Upper lobe of right lung (tissue), 1 donor: ENCODE results near the gene PCGF2. TPM values are rescaled to one million over a fixed set of nuclear protein-coding genes. Genes with fewer than 3 reads are reported as not detected.

Source experiments
- ATAC-seq: fragments of 200-7000 bp; cut with Tn5 transposase; one replicate; pipeline ENCODE4 v1.9.1; 2020; ENCODE audit warnings: mild to moderate bottlenecking, moderate library complexity
- DNase-seq: peaks from one replicate; pipeline ENCODE4 v3.0.0-alpha.2; 2020
- H3K27ac ChIP-seq: fragments of 200-600 bp; one replicate; pipeline ENCODE4 v1.8.0; 2022
- H3K27me3 ChIP-seq: fragments of 200-600 bp; one replicate; pipeline ENCODE4 v1.8.0; 2022; ENCODE audit warnings: mild to moderate bottlenecking
- H3K36me3 ChIP-seq: fragments of 200-600 bp; one replicate; pipeline ENCODE4 v1.8.0; 2022
- H3K4me1 ChIP-seq: fragments of 200-600 bp; one replicate; pipeline ENCODE4 v1.8.0; 2022
- H3K4me3 ChIP-seq: fragments of 200-600 bp; one replicate; pipeline ENCODE4 v1.8.0; 2022; ENCODE audit warnings: mild to moderate bottlenecking
- H3K9me3 ChIP-seq: fragments of 200-600 bp; one replicate; pipeline ENCODE4 v1.8.0; 2022
- intact Hi-C: fragments of 100-400 bp; cut with DNase I; formaldehyde crosslinking; loops from one replicate; pipeline ENCODE4 v1.11.0; 2022
- total RNA-seq: library from RNA; stranded (reverse); fragmentation: NEBNext Ultra II Directional; extraction: Animal tissue kit (Norgen Biotek cat#: 25700); gene quantifications from one replicate; pipeline ENCODE4 v1.2.1, GENCODE V29; 2021
- TF ChIP-seq, protein P1 (sequence below): fragments of 200-600 bp; IDR thresholded peaks from one replicate; pipeline ENCODE4 v1.8.0; 2022; ENCODE audit warnings: antibody characterized with exemption
- donor health status: DM: no; HTN: yes; CAD: no; lungs with severe emphysema.

PCGF2 gene
- total RNA-seq, 1 donor from 2014 or later = 59.1 TPM

DNA sequence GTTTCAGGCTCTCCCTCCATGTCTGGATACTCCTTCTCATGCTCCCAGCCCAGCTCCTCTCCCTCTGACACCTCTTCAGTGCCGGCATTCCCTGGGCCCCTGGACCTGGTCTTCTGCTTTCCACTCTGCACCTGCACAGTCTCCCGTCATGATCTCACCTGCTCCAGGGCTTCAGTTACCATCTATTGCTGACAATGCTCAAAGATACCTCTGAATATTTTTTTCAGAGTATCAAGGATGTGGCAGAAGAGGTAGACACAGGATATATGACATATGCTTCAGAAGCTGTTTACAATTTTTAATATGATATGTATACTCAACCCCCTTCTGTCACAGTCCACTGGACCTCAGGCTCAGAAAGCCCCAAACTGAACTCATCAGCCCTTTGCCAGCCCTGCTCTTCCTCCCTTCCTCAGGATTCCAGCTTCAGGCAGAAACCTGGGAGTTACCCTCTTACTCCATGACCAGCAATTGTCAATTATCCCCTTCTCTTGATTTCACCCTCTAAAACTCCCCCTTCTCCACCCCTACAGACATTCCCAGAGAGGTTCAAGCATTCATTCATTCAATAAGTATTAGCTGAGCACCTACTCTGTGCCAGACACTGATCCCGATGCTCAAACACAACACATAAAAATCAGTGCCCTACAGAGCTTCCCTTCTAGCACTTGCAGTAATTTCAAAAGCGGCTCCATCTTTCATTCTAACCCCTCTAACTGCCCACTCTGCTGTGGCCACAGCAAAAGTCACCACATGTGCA, 50.9 kb downstream of the PCGF2 start:
- no peaks in the 10 kb centered on the region for H3K9me3 ChIP-seq
- H3K27me3 ChIP-seq = no peaks in the 10 kb centered on the region
- no peak for DNase-seq
- no peaks in the 10 kb centered on the region for H3K36me3 ChIP-seq
- intact Hi-C loops = no loop called here
- peaks cover 32% of the 10 kb centered on the region for H3K4me1 ChIP-seq
- ATAC-seq = no peak
- TF ChIP-seq, protein P1, sequence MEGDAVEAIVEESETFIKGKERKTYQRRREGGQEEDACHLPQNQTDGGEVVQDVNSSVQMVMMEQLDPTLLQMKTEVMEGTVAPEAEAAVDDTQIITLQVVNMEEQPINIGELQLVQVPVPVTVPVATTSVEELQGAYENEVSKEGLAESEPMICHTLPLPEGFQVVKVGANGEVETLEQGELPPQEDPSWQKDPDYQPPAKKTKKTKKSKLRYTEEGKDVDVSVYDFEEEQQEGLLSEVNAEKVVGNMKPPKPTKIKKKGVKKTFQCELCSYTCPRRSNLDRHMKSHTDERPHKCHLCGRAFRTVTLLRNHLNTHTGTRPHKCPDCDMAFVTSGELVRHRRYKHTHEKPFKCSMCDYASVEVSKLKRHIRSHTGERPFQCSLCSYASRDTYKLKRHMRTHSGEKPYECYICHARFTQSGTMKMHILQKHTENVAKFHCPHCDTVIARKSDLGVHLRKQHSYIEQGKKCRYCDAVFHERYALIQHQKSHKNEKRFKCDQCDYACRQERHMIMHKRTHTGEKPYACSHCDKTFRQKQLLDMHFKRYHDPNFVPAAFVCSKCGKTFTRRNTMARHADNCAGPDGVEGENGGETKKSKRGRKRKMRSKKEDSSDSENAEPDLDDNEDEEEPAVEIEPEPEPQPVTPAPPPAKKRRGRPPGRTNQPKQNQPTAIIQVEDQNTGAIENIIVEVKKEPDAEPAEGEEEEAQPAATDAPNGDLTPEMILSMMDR = no peak
- no peak overlapping the region for H3K4me3 ChIP-seq
- H3K27ac ChIP-seq = no peak overlapping the region

DNA sequence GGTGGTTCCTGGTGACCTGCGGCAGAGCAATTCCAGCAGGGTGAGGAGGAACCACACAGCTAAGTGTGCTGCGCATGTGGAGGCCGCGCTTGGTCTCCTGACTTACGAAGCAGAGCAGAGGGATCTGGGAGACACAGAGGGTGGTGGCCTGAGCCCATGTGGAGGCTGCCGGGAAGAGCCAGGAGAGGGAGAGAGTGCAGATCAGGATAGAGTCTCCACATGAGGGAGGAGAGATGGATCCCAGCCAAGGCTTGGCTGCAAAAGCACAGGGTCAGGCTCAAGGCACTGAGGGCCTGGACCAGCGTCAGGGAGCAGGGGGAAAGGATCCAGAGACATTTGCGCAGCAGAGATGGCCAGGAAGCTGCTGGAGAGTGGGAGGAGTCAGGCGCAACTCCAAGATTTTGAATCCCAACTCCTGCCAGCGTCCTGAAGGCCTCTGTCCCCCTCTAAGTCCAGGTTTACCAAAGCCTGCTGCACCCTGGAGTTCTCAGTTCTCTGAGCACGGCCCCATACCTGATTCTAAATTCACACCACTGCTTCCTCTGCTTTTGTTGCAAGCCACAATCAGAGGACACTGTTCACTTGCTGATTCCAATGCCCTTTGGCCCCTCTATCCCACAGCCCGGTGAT, 54.3 kb downstream of the PCGF2 start:
- Histone ChIP-seq H3K27ac (peak overlapping the region; percentile 71), H3K4me3 (no peak overlapping the region), H3K36me3 (no peaks in the 10 kb centered on the region), H3K4me1 (peaks cover 18% of the 10 kb centered on the region), H3K9me3 (no peaks in the 10 kb centered on the region), H3K27me3 (no peaks in the 10 kb centered on the region)
- intact Hi-C loops = no loop called here
- peak; percentile 78 for ATAC-seq
- no peak for DNase-seq
- TF ChIP-seq, protein P1 = no peak

DNA sequence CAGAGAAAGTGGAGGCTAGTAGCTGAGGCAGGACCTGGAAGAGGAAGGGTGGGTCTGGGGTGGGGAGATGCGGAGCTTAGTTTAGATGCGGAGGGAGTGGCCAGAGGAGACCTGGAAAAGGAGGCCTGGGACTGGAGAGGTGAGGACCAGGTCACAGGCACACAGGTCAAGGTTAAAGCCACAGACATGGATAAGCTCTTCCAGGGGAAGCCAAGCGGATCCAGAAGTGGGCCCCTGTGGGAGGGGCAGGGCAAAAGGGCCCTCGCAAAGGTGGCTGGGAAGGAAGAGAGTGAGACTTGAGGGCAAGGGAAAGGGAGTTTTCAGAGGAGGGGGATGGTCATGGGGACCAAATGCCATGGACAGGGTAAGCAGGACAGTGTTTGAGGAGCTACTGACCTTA, 57.0 kb downstream of the PCGF2 start:
- H3K27ac ChIP-seq = no peak overlapping the region
- no peaks in the 10 kb centered on the region for H3K27me3 ChIP-seq
- intact Hi-C loops = no loop called here
- TF ChIP-seq, protein P1 = no peak
- H3K4me3 ChIP-seq = no peak overlapping the region
- no peak for DNase-seq
- no peak for ATAC-seq
- H3K36me3 ChIP-seq = no peaks in the 10 kb centered on the region
- no peaks in the 10 kb centered on the region for H3K9me3 ChIP-seq
- peaks cover 18% of the 10 kb centered on the region for H3K4me1 ChIP-seq

DNA sequence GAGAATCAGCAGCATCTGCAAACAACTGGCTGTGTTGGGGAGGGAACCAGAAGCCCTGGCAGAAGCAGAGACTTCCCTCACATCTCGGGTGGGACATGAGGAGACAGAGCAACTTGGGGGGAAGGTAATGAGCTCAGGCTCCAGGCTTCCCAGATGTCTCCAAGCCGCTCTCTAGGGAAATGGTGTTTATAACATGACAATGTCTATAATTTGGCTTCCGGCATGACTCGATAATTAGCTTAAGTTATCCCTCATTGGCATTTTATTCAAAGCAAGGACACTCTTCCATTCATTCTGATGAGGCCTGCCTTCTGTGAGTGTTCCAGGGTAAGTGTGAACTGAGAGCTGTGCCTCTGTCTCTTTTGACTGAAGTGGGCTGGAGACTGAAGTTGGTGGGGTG, 57.8 kb downstream of the PCGF2 start:
- DNase-seq (no peak), ATAC-seq (no peak)
- H3K4me1 ChIP-seq = peaks cover 18% of the 10 kb centered on the region
- no peak overlapping the region for H3K27ac ChIP-seq
- no peaks in the 10 kb centered on the region for H3K36me3 ChIP-seq
- H3K27me3 ChIP-seq = no peaks in the 10 kb centered on the region
- no peaks in the 10 kb centered on the region for H3K9me3 ChIP-seq
- intact Hi-C loops = no loop called here
- TF ChIP-seq, protein P1 = no peak
- H3K4me3 ChIP-seq = no peak overlapping the region

DNA sequence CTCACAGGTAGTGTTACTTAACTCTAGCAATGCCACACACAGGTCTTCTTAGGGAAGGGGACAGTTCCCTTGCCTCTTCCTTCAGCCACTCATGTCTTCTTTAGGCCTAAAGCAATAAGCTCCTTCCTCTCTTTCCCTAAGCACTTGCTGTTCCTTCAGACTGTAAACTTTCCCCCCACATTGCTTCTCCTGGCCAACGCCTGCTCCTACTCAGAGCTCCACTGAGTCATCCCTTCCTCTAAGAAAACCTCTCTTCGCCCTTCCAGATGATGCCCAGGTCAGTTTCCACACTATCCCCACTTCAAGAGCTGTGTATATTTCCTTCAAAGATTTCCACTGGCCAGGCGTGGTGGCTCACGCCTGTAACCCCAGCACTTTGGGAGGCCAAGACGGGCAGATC, 60.9 kb downstream of the PCGF2 start:
- TF ChIP-seq, protein P1 = no peak
- H3K27ac ChIP-seq = no peak overlapping the region
- intact Hi-C loops = no loop called here
- no peaks in the 10 kb centered on the region for H3K9me3 ChIP-seq
- H3K27me3 ChIP-seq = no peaks in the 10 kb centered on the region
- no peaks in the 10 kb centered on the region for H3K36me3 ChIP-seq
- ATAC-seq = no peak
- no peak for DNase-seq
- peaks cover 5% of the 10 kb centered on the region for H3K4me1 ChIP-seq
- no peak overlapping the region for H3K4me3 ChIP-seq
